Transverse colon (tissue), 4 donors: Measurements from ENCODE around the gene SUPT16H.

Source experiments
- EP300 ChIP-seq: sonication (generic); formaldehyde crosslinking; IDR thresholded peaks from one replicate; pipeline ENCODE4 v1.6.1; 2017; ENCODE audit warnings: antibody characterized with exemption, low read depth
- POLR2AphosphoS5 ChIP-seq, 3 donors: sonication (generic); formaldehyde crosslinking; IDR thresholded peaks; one replicate each; pipeline ENCODE4 v1.6.1; 2016; ENCODE audit warnings: antibody characterized with exemption in 3 of 3
- TF ChIP-seq, protein P1 (sequence below), 5 experiments: fragments of 200-600 bp in 3 of 5; fragments of 450-650 bp in 2 of 5; sonication (generic) in 3 of 5; IDR thresholded peaks; 1 replicate in 2 of 5; 2 replicates in 3 of 5; pipeline ENCODE4 v1.5.1; 2016 to 2017; ENCODE audit warnings: antibody characterized with exemption in 5 of 5, inconsistent platforms in 3 of 5, mild to moderate bottlenecking in 2 of 5, moderate library complexity in 1 of 5

GRCh38 chr14:21334202-21334906 is 49.5 kb downstream of the SUPT16H start:
- TF ChIP-seq, protein P1, sequence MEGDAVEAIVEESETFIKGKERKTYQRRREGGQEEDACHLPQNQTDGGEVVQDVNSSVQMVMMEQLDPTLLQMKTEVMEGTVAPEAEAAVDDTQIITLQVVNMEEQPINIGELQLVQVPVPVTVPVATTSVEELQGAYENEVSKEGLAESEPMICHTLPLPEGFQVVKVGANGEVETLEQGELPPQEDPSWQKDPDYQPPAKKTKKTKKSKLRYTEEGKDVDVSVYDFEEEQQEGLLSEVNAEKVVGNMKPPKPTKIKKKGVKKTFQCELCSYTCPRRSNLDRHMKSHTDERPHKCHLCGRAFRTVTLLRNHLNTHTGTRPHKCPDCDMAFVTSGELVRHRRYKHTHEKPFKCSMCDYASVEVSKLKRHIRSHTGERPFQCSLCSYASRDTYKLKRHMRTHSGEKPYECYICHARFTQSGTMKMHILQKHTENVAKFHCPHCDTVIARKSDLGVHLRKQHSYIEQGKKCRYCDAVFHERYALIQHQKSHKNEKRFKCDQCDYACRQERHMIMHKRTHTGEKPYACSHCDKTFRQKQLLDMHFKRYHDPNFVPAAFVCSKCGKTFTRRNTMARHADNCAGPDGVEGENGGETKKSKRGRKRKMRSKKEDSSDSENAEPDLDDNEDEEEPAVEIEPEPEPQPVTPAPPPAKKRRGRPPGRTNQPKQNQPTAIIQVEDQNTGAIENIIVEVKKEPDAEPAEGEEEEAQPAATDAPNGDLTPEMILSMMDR (IDR thresholded peaks at IDR 0.05), result no peak
- TF ChIP-seq EP300 (no peak), POLR2AphosphoS5 (IDR thresholded peaks at IDR 0.05) (no peak)
